A549 (cell line): ENCODE measurements around the gene ROBO1.

Source experiments
- CTCF ChIP-seq: fragments of >200 bp; sonication (Bioruptor Twin); formaldehyde crosslinking; IDR thresholded peaks from 3 replicates; pipeline ENCODE4 v1.5.1; 2016
- NR3C1 ChIP-seq: fragments of >200 bp; sonication (Bioruptor Twin); formaldehyde crosslinking; IDR thresholded peaks from 3 replicates; pipeline ENCODE4 v1.6.1; 2017
- ZNF302 ChIP-seq: fragments of 250-450 bp; sonication (Bioruptor Pico); IDR thresholded peaks from 2 replicates; pipeline ENCODE4 v1.9.0; 2021; ENCODE audit warnings: inconsistent platforms, mild to moderate bottlenecking, moderate library complexity
- TF ChIP-seq, protein P1 (sequence below): fragments of 200-600 bp; sonication (generic); IDR thresholded peaks from 2 replicates; pipeline ENCODE4 v1.6.1; 2016; ENCODE audit warnings: antibody characterized with exemption, mild to moderate bottlenecking, moderate library complexity

- TF ChIP-seq NR3C1 = no peak
- TF ChIP-seq, protein P1, sequence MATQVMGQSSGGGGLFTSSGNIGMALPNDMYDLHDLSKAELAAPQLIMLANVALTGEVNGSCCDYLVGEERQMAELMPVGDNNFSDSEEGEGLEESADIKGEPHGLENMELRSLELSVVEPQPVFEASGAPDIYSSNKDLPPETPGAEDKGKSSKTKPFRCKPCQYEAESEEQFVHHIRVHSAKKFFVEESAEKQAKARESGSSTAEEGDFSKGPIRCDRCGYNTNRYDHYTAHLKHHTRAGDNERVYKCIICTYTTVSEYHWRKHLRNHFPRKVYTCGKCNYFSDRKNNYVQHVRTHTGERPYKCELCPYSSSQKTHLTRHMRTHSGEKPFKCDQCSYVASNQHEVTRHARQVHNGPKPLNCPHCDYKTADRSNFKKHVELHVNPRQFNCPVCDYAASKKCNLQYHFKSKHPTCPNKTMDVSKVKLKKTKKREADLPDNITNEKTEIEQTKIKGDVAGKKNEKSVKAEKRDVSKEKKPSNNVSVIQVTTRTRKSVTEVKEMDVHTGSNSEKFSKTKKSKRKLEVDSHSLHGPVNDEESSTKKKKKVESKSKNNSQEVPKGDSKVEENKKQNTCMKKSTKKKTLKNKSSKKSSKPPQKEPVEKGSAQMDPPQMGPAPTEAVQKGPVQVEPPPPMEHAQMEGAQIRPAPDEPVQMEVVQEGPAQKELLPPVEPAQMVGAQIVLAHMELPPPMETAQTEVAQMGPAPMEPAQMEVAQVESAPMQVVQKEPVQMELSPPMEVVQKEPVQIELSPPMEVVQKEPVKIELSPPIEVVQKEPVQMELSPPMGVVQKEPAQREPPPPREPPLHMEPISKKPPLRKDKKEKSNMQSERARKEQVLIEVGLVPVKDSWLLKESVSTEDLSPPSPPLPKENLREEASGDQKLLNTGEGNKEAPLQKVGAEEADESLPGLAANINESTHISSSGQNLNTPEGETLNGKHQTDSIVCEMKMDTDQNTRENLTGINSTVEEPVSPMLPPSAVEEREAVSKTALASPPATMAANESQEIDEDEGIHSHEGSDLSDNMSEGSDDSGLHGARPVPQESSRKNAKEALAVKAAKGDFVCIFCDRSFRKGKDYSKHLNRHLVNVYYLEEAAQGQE = no peak
- TF ChIP-seq CTCF = no peak
- no peak for TF ChIP-seq ZNF302 (CRISPR knock-in tag)
Measured at GRCh38 chr3:78742041-78742440, 1025.8 kb downstream of the ROBO1 start.
